GM19463 (cell line): ENCODE results near the gene ELOVL2.
"Not testable (repeated sequence)": the region's sequence is repeated elsewhere in the genome, so short reads cannot be mapped to it uniquely, and the experiment has no call there.

ENCODE experiments used
- ATAC-seq: cut with Tn5 transposase; IDR thresholded peaks from one replicate; pipeline ENCODE4 v1.9.1; 2021; ENCODE audit warnings: mild to moderate bottlenecking, moderate library complexity; ENCODE audit not compliant: unreplicated experiment

The ELOVL2 gene

GRCh38 chr6:10989587-10989986 lies 54.5 kb downstream of the ELOVL2 start:
- no peak for ATAC-seq

GRCh38 chr6:10984959-10985358 lies 59.1 kb downstream of the ELOVL2 start:
- not testable (repeated sequence) for ATAC-seq

GRCh38 chr6:10981409-10981808 lies 62.7 kb downstream of the ELOVL2 start:
- no peak for ATAC-seq

GRCh38 chr6:10979603-10980002 lies 64.5 kb downstream of the ELOVL2 start:
- ATAC-seq, result no peak

- no peak for ATAC-seq
Measured at GRCh38 chr6:10977231-10977968, 66.7 kb downstream of the ELOVL2 start.

- ATAC-seq, result no peak
Measured at GRCh38 chr6:10976571-10976970, 67.5 kb downstream of the ELOVL2 start.

- ATAC-seq, result no peak
Measured at GRCh38 chr6:10972196-10972595, 71.9 kb downstream of the ELOVL2 start.

- no peak for ATAC-seq
Measured at GRCh38 chr6:10970731-10971130, 73.4 kb downstream of the ELOVL2 start.

GRCh38 chr6:10968776-10969175 lies 75.3 kb downstream of the ELOVL2 start:
- no peak for ATAC-seq

- ATAC-seq, result peak; percentile 84
Measured at GRCh38 chr6:10964684-10965083, 79.4 kb downstream of the ELOVL2 start.

GRCh38 chr6:10963113-10963512 lies 81.0 kb downstream of the ELOVL2 start:
- ATAC-seq, result no peak

GRCh38 chr6:10962673-10963072 lies 81.4 kb downstream of the ELOVL2 start:
- ATAC-seq, result peak; percentile 61

- no peak for ATAC-seq
Measured at GRCh38 chr6:10961837-10962236, 82.3 kb downstream of the ELOVL2 start.

GRCh38 chr6:10960171-10960570 lies 83.9 kb downstream of the ELOVL2 start:
- ATAC-seq, result no peak

- ATAC-seq, result no peak
Measured at GRCh38 chr6:10957414-10957886, 86.7 kb downstream of the ELOVL2 start.

- no peak for ATAC-seq
Measured at GRCh38 chr6:10956776-10957175, 87.3 kb downstream of the ELOVL2 start.

- ATAC-seq, result peak; percentile 94
Measured at GRCh38 chr6:10954590-10955010, 89.5 kb downstream of the ELOVL2 start.

GRCh38 chr6:10951675-10952282 lies 92.3 kb downstream of the ELOVL2 start:
- ATAC-seq, result no peak

GRCh38 chr6:10949579-10950490 lies 94.3 kb downstream of the ELOVL2 start:
- ATAC-seq, result no peak

- no peak for ATAC-seq
Measured at GRCh38 chr6:10947966-10948365, 96.1 kb downstream of the ELOVL2 start.

- no peak for ATAC-seq
Measured at GRCh38 chr6:10945845-10946244, 98.3 kb downstream of the ELOVL2 start.
